ENCODE measurements around the gene SPAG7. TPM values are rescaled to one million over a fixed set of nuclear protein-coding genes. Genes with fewer than 3 reads are reported as not detected.
A peak's percentile ranks its signal among the peaks of the same experiment; 100 is the strongest.

Gene SPAG7
- total and polyA plus RNA-seq, 3 donors from 2014 or later, result 54.9 to 79.5 (median 66.1) TPM

DNA sequence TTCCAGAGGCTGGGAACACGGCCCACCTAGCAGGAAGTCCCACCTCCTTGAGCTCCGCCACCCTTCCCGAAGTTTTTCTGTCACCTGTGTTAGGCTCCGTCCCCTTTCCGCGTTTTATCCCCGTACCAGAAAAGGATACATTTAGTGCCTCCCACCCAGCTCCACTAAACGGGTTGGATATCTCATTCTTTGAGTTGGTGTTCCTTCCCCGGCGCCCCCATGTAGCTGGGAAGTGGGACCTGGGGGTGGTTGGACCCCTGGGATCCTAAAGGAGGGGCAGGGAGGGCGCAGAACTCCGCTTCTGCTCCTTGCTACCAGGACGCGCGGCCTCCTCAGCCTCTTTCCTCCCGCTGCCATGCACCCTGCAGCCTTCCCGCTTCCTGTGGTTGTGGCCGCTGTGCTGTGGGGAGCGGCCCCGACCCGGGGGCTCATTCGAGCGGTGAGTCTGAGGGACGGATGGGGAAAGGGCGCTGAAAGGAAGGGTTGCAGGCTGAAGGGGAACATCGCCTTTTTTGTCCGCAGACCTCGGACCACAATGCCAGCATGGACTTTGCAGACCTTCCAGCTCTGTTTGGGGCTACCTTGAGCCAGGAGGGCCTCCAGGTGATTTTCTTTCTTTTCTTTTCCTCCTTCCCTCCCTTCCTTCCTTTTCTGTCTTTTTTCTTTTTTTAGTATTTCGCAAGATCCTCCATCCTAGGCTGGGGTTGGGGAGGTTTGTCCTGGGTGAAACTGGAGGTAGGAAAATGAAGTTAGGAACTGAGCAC lies 26.9 kb downstream of the SPAG7 start:
- Histone ChIP-seq H3K4me3 (peak overlapping the region; percentile 69), H3K9me3 (no peaks in the 10 kb centered on the region), H3K36me3 (ENCODE audit: low read depth, missing control alignments) (no peaks in the 10 kb centered on the region), H3K27ac (peak overlapping the region; percentile 83 to 97), H3K4me1 (peaks cover 20% of the 10 kb centered on the region), H3K27me3 (no peaks in the 10 kb centered on the region)
- TF ChIP-seq, protein P1, sequence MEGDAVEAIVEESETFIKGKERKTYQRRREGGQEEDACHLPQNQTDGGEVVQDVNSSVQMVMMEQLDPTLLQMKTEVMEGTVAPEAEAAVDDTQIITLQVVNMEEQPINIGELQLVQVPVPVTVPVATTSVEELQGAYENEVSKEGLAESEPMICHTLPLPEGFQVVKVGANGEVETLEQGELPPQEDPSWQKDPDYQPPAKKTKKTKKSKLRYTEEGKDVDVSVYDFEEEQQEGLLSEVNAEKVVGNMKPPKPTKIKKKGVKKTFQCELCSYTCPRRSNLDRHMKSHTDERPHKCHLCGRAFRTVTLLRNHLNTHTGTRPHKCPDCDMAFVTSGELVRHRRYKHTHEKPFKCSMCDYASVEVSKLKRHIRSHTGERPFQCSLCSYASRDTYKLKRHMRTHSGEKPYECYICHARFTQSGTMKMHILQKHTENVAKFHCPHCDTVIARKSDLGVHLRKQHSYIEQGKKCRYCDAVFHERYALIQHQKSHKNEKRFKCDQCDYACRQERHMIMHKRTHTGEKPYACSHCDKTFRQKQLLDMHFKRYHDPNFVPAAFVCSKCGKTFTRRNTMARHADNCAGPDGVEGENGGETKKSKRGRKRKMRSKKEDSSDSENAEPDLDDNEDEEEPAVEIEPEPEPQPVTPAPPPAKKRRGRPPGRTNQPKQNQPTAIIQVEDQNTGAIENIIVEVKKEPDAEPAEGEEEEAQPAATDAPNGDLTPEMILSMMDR (IDR thresholded peaks at IDR 0.05), result no peak
- TF ChIP-seq POLR2A (IDR thresholded peaks at IDR 0.05), result no peak
- DNase-seq, result peak; percentile 93
- intact Hi-C loops (cut with DNase I; ENCODE audit: low total_unique reads), result no loop called here
- 1 to 2% methylated on average over 23 to 29 of the region's 29 CpGs for WGBS, 2 donors

DNA sequence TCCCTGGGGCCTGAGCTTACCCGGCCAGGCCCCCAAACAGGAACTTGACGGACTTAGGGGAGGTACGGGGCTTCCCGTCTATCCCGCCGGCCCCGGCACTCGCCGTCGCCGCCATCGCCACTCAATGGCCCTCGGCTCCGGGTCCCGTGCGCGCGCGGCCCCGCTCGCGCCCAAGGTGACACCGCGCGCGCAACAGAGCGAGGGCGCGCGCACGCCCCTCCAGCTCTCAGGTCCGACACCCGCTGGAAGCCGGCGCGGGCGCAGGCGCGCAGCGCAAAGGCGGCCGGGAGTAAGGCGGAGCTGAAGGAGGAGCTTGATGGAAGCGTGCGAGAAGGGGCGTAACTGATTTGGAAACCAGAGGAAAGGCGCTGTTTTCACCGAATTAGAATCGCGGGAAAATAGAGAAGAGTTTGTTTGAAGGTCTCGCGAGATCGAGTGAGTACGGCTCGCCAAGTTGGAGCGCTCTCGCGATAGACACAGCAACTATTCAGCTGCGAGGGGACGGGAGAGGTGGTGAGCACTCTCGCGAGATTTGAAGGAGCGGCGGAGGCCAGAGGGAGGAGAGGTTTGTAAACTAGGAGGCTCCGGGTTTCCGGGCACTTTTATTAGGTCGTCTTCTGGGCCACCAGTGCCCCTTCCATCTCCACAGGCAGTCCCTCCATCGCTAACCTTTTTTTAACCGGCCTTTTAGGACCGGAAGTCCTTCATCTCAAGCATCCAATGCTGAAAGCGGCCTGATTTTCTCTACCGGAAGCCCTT lies 27.6 kb downstream of the SPAG7 start, which contains the start of the genes RNF167 and SLC25A11:
Gene RNF167 (plus strand): TSS at position 473 of the 759 bp plus-strand sequence. CDS start 642 bp downstream, outside the sequence.
Gene SLC25A11 (minus strand): TSS at position 251 of the 759 bp plus-strand sequence. CDS start 136 bp downstream, at position 115.
- Histone ChIP-seq H3K9me3 (no peaks in the 10 kb centered on the region), H3K4me1 (peaks cover 14% of the 10 kb centered on the region), H3K27ac (peak within 1 kb of the TSS; percentile 83 to 97), H3K36me3 (ENCODE audit: low read depth, missing control alignments) (no peaks in the 10 kb centered on the region), H3K27me3 (no peaks in the 10 kb centered on the region), H3K4me3 (peak within 1 kb of the TSS; percentile 69)
- peak; percentile 97 for DNase-seq
- TF ChIP-seq, protein P1 (IDR thresholded peaks at IDR 0.05), result no peak
- intact Hi-C loops (cut with DNase I; ENCODE audit: low total_unique reads), result no loop called here
- WGBS, 2 donors, result 0% methylated on average over 59 to 71 of the region's 72 CpGs

DNA sequence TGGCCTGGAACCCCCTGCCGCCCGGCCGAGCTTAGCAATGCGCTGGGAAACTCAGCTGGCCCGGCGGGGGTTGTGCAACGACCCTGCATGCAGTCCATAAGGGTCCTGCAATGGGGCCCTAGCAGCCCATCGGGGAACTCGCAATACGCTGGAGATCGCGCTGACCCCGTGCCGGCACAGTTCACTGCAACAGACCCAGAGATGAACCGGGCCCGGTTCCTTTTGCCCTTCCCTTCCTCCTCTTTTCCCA lies 28.1 kb downstream of the SPAG7 start:
- Histone ChIP-seq H3K27ac (peak overlapping the region; percentile 83 to 97), H3K4me3 (peak overlapping the region; percentile 69), H3K27me3 (no peaks in the 10 kb centered on the region), H3K36me3 (ENCODE audit: low read depth, missing control alignments) (no peaks in the 10 kb centered on the region), H3K4me1 (peaks cover 14% of the 10 kb centered on the region), H3K9me3 (no peaks in the 10 kb centered on the region)
- 0% methylated on average over 12 to 16 of the region's 16 CpGs for WGBS, 2 donors
- DNase-seq, result no peak
- intact Hi-C loops (cut with DNase I; ENCODE audit: low total_unique reads), result no loop called here
- TF ChIP-seq POLR2A (IDR thresholded peaks at IDR 0.05), result no peak
- TF ChIP-seq, protein P1 (IDR thresholded peaks at IDR 0.05), result no peak

DNA sequence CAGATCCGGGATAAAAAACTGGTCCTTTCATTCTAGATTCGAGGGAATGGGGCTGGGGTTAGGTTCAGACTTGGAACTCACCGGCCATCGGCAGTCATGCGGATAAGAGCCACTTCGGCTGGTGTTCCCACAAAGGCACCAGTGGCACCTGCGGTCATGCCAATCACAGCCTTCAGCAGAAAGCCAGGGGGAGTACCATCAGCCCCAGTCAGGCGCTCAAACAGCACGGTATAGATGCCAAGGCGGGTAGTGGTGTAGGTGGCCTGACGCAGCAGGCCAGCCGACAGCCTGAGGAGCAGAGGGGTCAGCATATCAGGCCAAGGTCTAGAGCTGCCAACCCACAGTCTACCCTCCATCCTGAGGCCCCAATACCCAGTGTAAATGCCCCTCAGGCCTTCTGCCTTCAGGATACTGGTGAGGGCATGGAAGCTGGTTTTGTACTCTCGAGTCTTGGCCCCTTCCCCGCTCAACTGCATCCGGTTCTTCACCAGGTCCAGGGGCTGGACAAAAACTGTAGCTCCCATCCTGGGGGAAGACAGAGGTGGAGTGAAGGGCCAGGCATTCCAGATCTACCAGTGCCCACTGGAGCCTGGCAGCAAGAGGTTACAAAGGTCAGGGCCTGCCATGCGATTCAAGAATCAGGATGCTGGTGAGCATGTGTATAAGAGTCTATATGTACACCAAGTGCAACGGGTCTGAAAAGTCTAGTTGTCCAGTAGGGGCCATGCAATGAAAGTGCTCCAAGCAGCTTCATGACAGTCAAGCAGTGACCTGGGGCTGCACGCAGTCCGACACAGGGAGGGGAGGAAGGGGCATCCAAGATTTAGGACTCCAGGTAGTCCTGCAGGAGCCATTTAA lies 28.7 kb downstream of the SPAG7 start:
- Histone ChIP-seq H3K36me3 (ENCODE audit: low read depth, missing control alignments) (no peaks in the 10 kb centered on the region), H3K9me3 (no peaks in the 10 kb centered on the region), H3K27me3 (no peaks in the 10 kb centered on the region), H3K4me3 (peak overlapping the region; percentile 69), H3K4me1 (peaks cover 14% of the 10 kb centered on the region), H3K27ac (peak overlapping the region; percentile 83 to 97)
- no peak for DNase-seq
- intact Hi-C loops (cut with DNase I; ENCODE audit: low total_unique reads), result no loop called here
- 51 to 53% methylated on average over 13 to 19 of the region's 19 CpGs for WGBS, 2 donors
- TF ChIP-seq POLR2A (IDR thresholded peaks at IDR 0.05), result no peak
- TF ChIP-seq, protein P1 (IDR thresholded peaks at IDR 0.05), result no peak
